Transverse colon (tissue), 4 donors: ENCODE results near the gene PDPN. TPM values are rescaled to one million over a fixed set of nuclear protein-coding genes. Genes with fewer than 3 reads are reported as not detected.

Source experiments
- DNase-seq: peaks from one replicate; pipeline ENCODE4 v3.0.0-alpha.2; 2019
- H3K27ac ChIP-seq, 4 donors: fragments of 200-600 bp; sonication (generic); 2 replicates each; pipeline ENCODE4 v1.5.1; 2016 to 2018; ENCODE audit warnings: inconsistent platforms in 4 of 4
- H3K27me3 ChIP-seq: fragments of 200-600 bp; sonication (generic); 2 replicates; pipeline ENCODE4 v1.5.1; 2017; ENCODE audit warnings: inconsistent platforms
- H3K36me3 ChIP-seq, 4 donors: fragments of 200-600 bp; sonication (generic); 2 replicates each; pipeline ENCODE4 v1.5.1; 2017 to 2019; ENCODE audit warnings: inconsistent platforms in 4 of 4
- H3K4me1 ChIP-seq, 4 donors: fragments of 200-600 bp; sonication (generic); 2 replicates each; pipeline ENCODE4 v1.5.1; 2017 to 2020; ENCODE audit warnings: inconsistent platforms in 4 of 4
- H3K4me3 ChIP-seq, 4 donors: fragments of 200-600 bp; sonication (generic); 1 replicate in 1 of 4; 2 replicates in 3 of 4; pipeline versions ENCODE4 v1.5.1 to v1.6.1; 2017 to 2019; ENCODE audit warnings: inconsistent platforms in 4 of 4
- H3K9me3 ChIP-seq, 2 donors: fragments of 200-600 bp; sonication (generic); 2 replicates each; pipeline ENCODE4 v1.5.1; 2017 to 2019; ENCODE audit warnings: inconsistent platforms in 2 of 2
- EP300 ChIP-seq: sonication (generic); formaldehyde crosslinking; IDR thresholded peaks from one replicate; pipeline ENCODE4 v1.6.1; 2017; ENCODE audit warnings: antibody characterized with exemption, low read depth
- POLR2A ChIP-seq: fragments of 450-650 bp; IDR thresholded peaks from one replicate; pipeline ENCODE4 v1.6.1; 2016; ENCODE audit warnings: antibody characterized with exemption, mild to moderate bottlenecking, moderate library complexity
- POLR2AphosphoS5 ChIP-seq, 3 donors: sonication (generic); formaldehyde crosslinking; IDR thresholded peaks; one replicate each; pipeline ENCODE4 v1.6.1; 2016; ENCODE audit warnings: antibody characterized with exemption in 3 of 3
- WGBS, 2 donors: methylation state at CpG; one replicate each; pipeline ENCODE4 v1.1.5; 2018; ENCODE audit warnings: low coverage in 1 of 2; 5-methylcytosine and 5-hydroxymethylcytosine counted together
- in situ Hi-C, 4 donors: fragments of 200-750 bp; cut with MboI; loops; one replicate each; pipeline versions ENCODE4 v1.15.0 to v1.15.1; 2017; ENCODE audit warnings: low sequenced_read_pairs in 3 of 4, low pct_ligation_motif_present in 1 of 4, low pct_unique_long_range_greater_than_20kb in 1 of 4
- intact Hi-C: fragments of 100-400 bp; cut with DNase I; formaldehyde crosslinking; loops from one replicate; pipeline ENCODE4 v1.15.1; 2023; ENCODE audit warnings: low total_unique reads
- total RNA-seq, 4 donors: library from RNA; depleted of rRNA; stranded (reverse); fragments of >200 nt; gene quantifications; one replicate each; pipeline ENCODE4 v1.1.0, GENCODE V29; 2016
- TF ChIP-seq, protein P1 (sequence below), 5 experiments: fragments of 200-600 bp in 3 of 5; fragments of 450-650 bp in 2 of 5; sonication (generic) in 3 of 5; IDR thresholded peaks; 1 replicate in 2 of 5; 2 replicates in 3 of 5; pipeline ENCODE4 v1.5.1; 2016 to 2017; ENCODE audit warnings: antibody characterized with exemption in 5 of 5, inconsistent platforms in 3 of 5, mild to moderate bottlenecking in 2 of 5, moderate library complexity in 1 of 5

The PDPN gene
- total RNA-seq, 4 donors from 2014 or later, result 3.4 to 11.7 (median 5.6) TPM

DNA sequence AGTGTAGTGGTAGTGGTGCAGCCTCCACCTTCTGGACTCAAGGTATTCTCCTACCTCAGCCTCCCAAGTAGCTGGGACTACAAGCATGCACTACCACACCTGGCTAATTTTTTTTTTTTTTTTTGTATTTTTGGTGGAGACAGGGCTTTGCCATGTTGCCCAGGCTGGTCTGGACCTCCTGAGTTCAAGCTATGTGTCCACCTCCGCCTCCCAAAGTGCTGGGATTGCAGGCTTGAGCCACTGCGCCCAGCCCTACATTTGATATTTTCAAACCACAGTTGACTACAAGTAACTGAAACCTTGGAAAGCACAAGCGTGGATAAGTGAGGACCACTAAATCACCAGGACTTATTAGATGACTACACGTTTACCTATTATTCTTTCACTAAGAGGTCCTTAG, 10.0 kb upstream of the PDPN start:
- Histone ChIP-seq H3K27me3 (peaks cover 8% of the 10 kb centered on the region), H3K36me3 (no peaks in the 10 kb centered on the region), H3K4me1 (no peaks in the 10 kb centered on the region), H3K27ac (no peak overlapping the region), H3K4me3 (no peak overlapping the region), H3K9me3 (no peaks in the 10 kb centered on the region)
- 81 to 83% methylated on average over 2 to 4 of the region's 4 CpGs for WGBS, 2 donors
- no peak for DNase-seq
- intact Hi-C loops, result no loop called here
- in situ Hi-C loops, result no loop called here
- TF ChIP-seq POLR2AphosphoS5 (IDR thresholded peaks at IDR 0.05) (no peak), POLR2A (no peak), EP300 (no peak)
- TF ChIP-seq, protein P1, sequence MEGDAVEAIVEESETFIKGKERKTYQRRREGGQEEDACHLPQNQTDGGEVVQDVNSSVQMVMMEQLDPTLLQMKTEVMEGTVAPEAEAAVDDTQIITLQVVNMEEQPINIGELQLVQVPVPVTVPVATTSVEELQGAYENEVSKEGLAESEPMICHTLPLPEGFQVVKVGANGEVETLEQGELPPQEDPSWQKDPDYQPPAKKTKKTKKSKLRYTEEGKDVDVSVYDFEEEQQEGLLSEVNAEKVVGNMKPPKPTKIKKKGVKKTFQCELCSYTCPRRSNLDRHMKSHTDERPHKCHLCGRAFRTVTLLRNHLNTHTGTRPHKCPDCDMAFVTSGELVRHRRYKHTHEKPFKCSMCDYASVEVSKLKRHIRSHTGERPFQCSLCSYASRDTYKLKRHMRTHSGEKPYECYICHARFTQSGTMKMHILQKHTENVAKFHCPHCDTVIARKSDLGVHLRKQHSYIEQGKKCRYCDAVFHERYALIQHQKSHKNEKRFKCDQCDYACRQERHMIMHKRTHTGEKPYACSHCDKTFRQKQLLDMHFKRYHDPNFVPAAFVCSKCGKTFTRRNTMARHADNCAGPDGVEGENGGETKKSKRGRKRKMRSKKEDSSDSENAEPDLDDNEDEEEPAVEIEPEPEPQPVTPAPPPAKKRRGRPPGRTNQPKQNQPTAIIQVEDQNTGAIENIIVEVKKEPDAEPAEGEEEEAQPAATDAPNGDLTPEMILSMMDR (IDR thresholded peaks at IDR 0.05), result no peak

DNA sequence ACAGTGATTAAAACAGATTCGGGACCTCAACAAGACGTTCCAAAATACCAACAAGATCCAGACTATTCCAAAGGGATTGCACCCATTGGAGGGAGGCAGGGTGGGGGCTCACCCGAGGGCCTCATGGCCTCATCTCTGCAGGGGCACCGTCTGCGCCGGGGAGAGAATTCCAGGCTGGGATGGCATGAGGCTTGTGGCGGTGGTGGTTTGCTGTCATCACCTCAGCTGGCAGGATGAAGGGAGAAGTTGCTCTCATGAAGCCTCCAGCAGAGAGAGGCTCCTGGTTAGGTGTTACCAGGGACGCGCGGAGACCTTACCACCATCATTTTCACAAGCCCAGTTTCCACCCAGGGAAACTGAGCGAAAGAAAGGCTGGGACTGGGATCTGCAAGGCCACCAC, 6.7 kb upstream of the PDPN start:
- WGBS, 2 donors, result 82 to 88% methylated on average over 6 to 11 of the region's 11 CpGs
- Histone ChIP-seq H3K27me3 (peaks cover 10% of the 10 kb centered on the region), H3K4me3 (no peak overlapping the region), H3K9me3 (no peaks in the 10 kb centered on the region), H3K36me3 (no peaks in the 10 kb centered on the region), H3K27ac (no peak overlapping the region), H3K4me1 (no peaks in the 10 kb centered on the region)
- no peak for DNase-seq
- in situ Hi-C loops (no loop called here), intact Hi-C loops (no loop called here)
- TF ChIP-seq, protein P1 (IDR thresholded peaks at IDR 0.05), result no peak
- no peak for TF ChIP-seq POLR2AphosphoS5 (IDR thresholded peaks at IDR 0.05)
- no peak for TF ChIP-seq EP300
- no peak for TF ChIP-seq POLR2A

DNA sequence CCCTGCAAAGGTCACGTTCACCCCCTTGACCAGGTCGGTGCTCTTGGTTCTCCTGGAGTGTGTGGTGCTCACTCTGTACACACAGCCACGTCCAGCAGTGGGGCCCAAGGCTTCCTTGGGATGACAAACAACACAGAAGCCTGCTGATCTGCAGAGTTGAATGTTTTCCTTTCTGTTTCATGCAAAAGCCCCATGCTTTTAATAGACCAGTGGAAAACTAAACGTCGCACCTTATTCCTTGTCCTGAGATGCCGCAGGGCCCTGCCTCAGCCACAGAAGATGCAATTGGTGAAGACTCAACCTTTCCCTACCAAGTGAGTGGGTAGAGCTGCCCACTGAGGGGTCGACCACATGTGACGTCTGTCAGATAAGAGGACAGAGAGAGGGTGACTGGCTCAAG, 5.8 kb upstream of the PDPN start:
- DNase-seq, result no peak
- intact Hi-C loops, result no loop called here
- WGBS, 2 donors, result 75 to 83% methylated on average over 3 to 8 of the region's 8 CpGs
- H3K9me3 ChIP-seq, result no peaks in the 10 kb centered on the region
- H3K36me3 ChIP-seq, result no peaks in the 10 kb centered on the region
- peaks cover 19% of the 10 kb centered on the region for H3K27me3 ChIP-seq
- TF ChIP-seq POLR2AphosphoS5 (IDR thresholded peaks at IDR 0.05), result no peak
- TF ChIP-seq POLR2A, result no peak
- no peak for TF ChIP-seq EP300
- TF ChIP-seq, protein P1 (IDR thresholded peaks at IDR 0.05), result no peak
- no peak overlapping the region for H3K27ac ChIP-seq
- no peaks in the 10 kb centered on the region for H3K4me1 ChIP-seq
- in situ Hi-C loops, result no loop called here
- no peak overlapping the region for H3K4me3 ChIP-seq

DNA sequence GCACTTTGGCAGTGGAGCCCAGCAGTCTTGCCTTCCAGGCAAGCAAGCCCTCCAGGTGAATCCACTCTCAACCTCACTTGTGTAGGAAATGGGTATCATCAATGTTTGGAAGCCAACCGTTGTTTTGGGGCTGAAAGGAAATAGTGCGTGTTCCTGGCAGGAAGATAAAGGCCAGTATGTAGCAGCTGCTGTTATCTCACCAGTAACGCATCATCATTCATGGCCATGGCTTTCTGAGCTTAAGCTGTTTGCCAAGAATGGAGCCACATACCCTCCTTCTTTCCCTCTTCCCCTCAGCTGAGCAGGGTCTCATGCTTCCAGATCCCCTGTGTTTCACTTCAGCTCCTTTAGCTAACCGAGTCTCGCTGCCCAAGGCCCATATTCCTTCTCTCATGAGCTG, 2.2 kb upstream of the PDPN start:
- in situ Hi-C loops (no loop called here), intact Hi-C loops (no loop called here)
- no peak for TF ChIP-seq EP300
- TF ChIP-seq, protein P1 (IDR thresholded peaks at IDR 0.05), result no peak
- no peak for TF ChIP-seq POLR2A
- no peak for TF ChIP-seq POLR2AphosphoS5 (IDR thresholded peaks at IDR 0.05)
- 60 to 87% methylated on average over 2 to 5 of the region's 5 CpGs for WGBS, 2 donors
- Histone ChIP-seq H3K9me3 (no peaks in the 10 kb centered on the region), H3K4me3 (no peak overlapping the region), H3K27me3 (peaks cover 48% of the 10 kb centered on the region), H3K36me3 (no peaks in the 10 kb centered on the region), H3K27ac (no peak overlapping the region), H3K4me1 (no peaks in the 10 kb centered on the region)
- DNase-seq, result no peak
